ENCODE data around the gene OMA1. TPM values are rescaled to one million over a fixed set of nuclear protein-coding genes. Genes with fewer than 3 reads are reported as not detected.
"Not testable (repeated sequence)": the region's sequence is repeated elsewhere in the genome, so short reads cannot be mapped to it uniquely, and the experiment has no call there.

Gene OMA1
- total RNA-seq, 1 experiment from 2014 or later: 20.3 TPM

DNA sequence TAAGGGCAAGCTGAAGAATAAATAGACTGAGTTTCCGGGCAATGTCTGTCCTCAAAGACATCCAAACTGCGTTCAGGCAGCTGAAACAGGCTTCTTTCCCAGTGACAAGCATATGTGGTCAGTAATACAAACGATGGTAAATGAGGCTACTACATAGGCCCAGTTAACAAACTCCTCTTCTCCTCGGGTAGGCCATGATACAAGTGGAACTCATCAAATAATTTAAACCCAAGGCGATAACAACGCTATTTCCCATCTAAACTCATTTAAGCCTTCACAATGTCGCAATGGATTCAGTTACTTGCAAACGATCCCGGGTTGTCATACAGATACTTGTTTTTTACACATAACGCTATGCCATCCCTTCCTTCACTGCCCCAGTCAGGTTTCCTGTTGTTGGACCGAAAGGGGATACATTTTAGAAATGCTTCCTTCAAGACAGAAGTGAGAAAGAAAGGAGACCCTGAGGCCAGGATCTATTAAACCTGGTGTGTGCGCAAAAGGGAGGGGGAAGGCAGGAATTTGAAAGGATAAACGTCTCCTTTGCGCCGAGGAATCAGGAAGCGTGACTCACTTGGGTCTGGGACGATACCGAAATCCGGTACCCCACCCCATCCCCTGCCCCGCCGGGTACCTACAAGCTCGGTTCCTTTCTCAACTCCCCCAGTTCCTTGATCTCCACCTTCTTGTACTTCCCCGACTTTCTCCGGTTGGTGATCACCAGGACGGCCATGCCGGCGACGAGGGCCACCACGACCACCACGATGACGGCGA, 29.2 kb upstream of the OMA1 start:
- DNase-seq (ENCODE audit: low read depth): no peak
- in situ Hi-C loops (cut with HindIII; ENCODE audit: low pct_unique_long_range_greater_than_20kb, low sequenced_read_pairs): no loop called here

DNA sequence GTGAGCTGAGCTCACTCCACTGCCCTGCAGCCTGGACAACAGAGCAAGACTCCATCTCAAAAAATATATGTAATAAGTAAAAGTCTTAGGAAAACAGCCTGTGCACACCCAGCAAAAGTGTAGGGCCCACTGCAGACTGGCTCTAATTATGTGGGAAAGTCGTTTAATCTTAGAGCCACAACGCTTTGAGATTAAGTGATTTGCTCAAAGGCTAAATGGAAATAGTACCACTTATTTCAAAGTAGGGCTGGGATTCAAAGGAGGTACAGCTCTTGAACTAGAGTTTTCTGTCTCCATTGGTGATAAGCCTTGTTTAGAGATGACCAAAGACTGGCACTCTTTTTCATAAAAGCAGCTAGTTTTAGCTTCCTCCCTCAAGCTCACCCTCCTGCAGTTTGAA, 28.3 kb upstream of the OMA1 start:
- in situ Hi-C loops (cut with HindIII; ENCODE audit: low pct_unique_long_range_greater_than_20kb, low sequenced_read_pairs): no loop called here
- DNase-seq (ENCODE audit: low read depth): no peak

DNA sequence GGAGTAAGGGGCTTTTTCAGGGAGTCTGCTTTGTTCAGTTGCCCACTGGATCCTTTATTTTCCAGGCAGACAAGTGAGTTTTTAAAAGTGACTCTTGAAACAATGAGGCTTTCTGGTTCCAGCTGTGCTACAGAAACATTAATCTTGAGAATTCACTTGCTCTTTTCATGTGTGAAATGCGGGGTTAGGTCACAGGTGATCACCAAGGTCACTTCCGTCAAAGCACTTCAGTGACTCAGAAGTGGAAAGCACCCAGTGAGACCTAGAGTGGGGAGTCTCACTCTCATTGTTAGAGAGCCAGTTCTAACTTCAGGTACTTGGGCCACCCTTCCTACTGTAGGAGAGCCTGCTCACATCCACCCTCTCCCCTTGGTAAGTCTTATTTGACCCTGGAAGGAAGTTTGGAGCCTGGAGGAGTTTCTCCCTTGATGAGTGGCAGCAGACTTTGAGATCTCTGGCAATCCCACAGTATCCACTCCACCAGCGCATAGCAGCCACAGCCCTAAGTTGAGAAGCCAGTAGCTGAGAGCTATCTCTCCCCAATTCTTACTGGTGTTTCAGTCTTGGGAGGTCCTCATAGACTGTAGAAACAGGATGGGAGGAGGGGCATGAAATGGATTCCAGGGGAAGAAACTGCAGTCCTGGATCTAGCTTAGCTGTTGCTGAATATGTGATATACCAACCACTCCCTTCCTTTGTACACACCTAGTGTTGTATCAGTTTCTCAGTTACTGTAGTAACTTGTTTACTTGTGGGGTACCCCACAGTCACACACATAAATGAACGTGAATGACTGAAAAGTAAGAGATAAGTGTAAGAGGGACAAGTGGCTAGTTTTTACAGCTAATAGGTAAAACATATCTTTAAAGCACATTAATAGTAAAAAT, 27.4 kb upstream of the OMA1 start:
- DNase-seq (ENCODE audit: low read depth): peak; percentile 61
- in situ Hi-C loops (cut with HindIII; ENCODE audit: low pct_unique_long_range_greater_than_20kb, low sequenced_read_pairs): no loop called here

DNA sequence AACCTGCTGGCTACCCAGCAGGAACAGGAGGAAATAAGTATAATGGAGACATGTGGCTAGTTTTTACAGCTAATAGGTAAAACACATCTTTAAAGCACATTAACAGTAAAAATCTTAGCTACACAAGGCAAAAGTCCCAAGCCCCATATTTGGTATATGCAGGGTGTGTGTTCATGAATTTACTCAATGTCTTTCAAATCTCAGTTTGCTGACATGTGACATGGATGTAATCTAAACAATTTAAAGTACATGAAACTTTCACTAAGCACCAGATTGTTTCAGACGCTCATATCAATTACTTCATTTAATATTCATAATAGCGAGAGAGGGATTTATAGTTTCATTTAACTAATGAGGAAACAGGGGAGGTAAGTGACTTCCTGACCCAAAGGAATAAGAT, 26.6 kb upstream of the OMA1 start:
- in situ Hi-C loops (cut with HindIII; ENCODE audit: low pct_unique_long_range_greater_than_20kb, low sequenced_read_pairs): no loop called here
- no peak for DNase-seq (ENCODE audit: low read depth)

DNA sequence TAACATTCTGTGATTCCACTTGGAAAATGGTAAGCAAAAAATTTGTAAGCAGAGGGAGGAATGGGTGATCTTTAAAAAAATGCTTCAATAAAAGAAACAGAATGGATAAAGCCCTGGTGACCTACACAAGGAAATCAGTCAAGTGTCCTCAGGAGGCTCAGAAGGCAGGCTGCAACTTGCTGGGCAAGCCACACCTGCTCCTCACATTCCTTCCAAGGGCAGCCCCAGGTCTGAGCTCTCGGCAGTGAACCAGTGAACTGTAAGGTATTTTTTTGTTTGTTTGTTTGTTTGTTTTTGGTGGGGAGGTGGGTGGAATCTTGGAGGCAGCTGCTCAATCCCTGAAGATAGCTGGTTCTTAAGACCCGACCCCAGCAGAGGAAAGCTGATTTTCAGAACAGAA, 26.2 kb upstream of the OMA1 start:
- peak; percentile 45 for DNase-seq (ENCODE audit: low read depth)
- in situ Hi-C loops (cut with HindIII; ENCODE audit: low pct_unique_long_range_greater_than_20kb, low sequenced_read_pairs): no loop called here

DNA sequence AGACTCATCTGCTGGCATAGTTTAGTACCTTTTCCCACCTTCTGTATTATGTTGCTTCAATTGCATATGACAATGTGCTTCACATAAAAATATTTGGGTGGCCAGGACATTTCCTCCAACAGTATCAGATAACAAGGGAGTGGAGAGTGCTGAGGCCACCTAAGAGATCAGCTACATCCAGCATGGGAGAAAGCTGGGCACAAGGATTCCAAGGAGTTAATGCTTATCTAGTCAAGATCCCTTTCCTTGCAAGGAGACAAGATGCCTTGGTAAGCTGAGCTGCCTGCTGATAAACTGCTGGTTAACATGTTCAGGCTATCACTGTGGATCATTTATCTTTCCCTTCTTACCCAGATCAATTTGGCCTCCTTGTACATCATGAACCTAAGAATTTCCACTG, 25.1 kb upstream of the OMA1 start:
- in situ Hi-C loops (cut with HindIII; ENCODE audit: low pct_unique_long_range_greater_than_20kb, low sequenced_read_pairs): no loop called here
- no peak for DNase-seq (ENCODE audit: low read depth)

DNA sequence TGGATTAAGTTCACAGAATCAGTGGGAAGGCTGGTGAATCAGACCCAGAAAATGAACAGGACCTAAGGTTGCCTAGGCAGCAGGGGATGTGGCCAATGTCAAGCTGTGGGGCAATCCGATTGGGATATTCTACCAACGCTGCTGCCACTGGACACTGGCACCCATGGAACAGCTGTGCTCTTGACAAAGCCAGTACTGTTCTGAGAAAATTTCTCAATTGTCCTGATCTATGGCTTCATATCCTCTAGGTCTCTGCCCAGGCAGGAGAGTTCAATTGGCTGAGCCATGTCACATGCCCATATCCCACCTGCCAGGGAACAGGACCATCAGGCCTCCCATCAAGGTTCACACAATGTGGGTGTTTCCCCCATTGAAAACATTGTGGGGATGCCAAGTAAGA, 24.3 kb upstream of the OMA1 start:
- no peak for DNase-seq (ENCODE audit: low read depth)
- in situ Hi-C loops (cut with HindIII; ENCODE audit: low pct_unique_long_range_greater_than_20kb, low sequenced_read_pairs): no loop called here

DNA sequence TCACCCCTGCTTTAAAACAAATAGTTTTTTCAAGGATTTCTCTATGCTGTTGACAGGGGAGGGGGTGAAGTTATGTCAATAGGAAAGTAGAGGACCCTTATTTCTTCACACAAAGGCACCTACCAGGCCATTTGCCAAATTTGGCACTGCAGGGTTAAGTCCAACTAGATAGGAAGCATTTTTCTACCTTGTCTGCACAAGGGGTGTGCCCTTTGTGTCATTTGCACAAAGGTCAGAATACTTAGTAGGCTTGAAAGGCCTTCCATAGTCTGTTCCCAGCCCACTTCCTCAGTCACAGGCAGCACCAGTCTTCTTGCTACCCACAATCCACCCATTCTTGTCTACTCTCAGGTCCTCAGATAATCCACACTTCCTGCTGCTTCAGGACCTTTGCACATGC, 23.6 kb upstream of the OMA1 start:
- in situ Hi-C loops (cut with HindIII; ENCODE audit: low pct_unique_long_range_greater_than_20kb, low sequenced_read_pairs): no loop called here
- DNase-seq (ENCODE audit: low read depth): no peak

DNA sequence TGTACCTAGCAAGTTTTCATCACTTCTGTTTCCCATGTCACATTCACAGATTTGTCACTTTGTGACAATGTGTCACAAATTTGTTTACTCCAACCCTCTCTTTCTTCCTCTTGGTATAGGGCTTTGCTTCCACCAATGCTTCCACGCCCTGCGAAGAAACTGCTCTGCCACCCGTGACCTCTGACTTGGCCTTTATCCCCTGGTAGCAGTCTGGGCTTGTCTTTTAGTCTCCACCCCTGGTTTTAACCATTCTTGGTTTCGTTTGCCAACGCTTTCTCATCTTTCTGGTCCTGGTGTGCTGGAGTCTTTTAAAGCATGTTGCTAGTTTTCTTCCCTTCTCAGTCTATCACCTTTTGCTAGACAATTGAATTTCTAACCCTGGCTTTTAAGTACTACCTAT, 22.4 kb upstream of the OMA1 start:
- in situ Hi-C loops (cut with HindIII; ENCODE audit: low pct_unique_long_range_greater_than_20kb, low sequenced_read_pairs): no loop called here
- DNase-seq (ENCODE audit: low read depth): no peak

DNA sequence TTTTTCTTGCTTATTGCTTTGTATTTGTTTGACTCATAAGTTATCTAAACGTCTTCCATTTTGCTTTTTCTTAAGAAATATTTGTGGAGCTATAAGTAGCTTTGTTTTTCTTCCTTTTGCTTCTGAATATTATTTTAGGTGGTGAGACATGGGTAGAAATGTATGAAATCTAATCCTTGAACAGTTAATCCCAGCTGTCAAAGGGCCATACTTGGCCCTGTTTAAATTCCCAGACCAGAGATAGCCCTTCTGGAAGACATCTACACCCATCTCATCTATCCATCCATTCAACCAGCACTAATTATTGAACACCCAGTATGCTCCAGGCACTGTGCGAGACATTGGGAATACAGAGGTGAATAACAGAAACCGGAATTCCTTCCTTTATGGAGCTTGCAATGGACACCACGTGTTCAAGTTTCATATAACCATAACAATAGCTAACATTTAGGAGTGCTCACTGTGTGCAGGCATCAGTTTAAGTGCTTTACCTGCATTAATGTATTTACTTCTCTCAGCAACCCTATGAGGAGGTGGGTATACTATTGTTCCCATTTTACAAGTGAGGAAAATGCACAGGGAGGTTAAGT, 21.8 kb upstream of the OMA1 start:
- no peak for DNase-seq (ENCODE audit: low read depth)
- in situ Hi-C loops (cut with HindIII; ENCODE audit: low pct_unique_long_range_greater_than_20kb, low sequenced_read_pairs): no loop called here

DNA sequence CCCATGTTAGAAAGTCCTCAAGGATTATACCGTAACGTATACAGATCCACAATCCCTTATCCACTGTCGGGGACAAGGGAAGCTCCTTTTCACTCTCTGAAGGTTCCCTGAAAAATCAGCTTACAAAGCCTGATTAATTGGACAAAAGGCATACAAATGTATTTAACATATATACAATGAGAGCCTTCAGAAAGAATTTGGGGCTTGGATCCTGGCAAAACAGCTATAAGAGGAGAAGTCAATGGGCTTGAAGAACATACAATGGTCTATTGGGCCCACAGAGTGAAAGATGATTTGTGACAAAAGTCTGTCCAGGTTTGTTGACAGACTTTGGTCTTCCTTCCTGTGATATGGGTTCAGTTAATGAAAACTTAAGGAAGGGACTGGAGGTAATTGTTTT, 19.8 kb upstream of the OMA1 start:
- in situ Hi-C loops (cut with HindIII; ENCODE audit: low pct_unique_long_range_greater_than_20kb, low sequenced_read_pairs): no loop called here
- DNase-seq (ENCODE audit: low read depth): no peak

DNA sequence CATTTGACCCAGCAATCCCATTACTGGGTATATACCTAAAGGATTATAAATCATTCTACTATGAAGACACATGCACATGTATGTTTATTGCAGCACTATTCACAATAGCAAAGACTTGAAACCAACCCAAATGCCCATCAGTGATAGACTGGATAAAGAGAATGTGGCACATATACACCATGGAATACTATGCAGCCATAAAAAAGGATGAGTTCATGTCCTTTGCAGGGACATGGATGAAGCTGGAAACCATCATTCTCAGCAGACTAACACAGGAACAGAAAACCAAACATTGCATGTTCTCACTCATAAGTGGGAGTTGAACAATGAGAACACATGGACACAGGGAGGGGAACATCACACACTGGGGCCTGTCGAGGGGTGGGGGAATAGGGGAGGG, 17.2 kb upstream of the OMA1 start:
- DNase-seq (ENCODE audit: low read depth); in situ Hi-C loops (cut with HindIII; ENCODE audit: low pct_unique_long_range_greater_than_20kb, low sequenced_read_pairs): not testable (repeated sequence)

DNA sequence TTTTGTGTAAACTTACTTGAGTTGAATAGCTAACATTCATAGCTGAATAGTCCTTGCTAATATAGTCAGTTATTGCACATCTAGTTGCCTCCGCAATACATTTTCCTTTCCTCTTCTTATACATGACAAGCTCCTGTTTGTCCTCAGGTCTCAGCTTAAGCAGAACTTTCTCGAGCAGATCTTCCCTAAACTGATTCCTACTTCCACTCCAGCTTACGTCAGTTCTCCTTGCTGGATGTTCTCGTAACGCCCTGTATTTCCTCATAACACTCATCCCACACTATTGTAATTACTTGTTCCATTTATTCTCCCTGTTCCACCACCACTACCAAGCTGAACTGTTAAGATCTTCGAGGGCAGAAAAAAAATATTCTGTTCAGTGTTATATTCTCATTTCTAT, 15.1 kb upstream of the OMA1 start:
- in situ Hi-C loops (cut with HindIII; ENCODE audit: low pct_unique_long_range_greater_than_20kb, low sequenced_read_pairs): no loop called here
- DNase-seq (ENCODE audit: low read depth): no peak

DNA sequence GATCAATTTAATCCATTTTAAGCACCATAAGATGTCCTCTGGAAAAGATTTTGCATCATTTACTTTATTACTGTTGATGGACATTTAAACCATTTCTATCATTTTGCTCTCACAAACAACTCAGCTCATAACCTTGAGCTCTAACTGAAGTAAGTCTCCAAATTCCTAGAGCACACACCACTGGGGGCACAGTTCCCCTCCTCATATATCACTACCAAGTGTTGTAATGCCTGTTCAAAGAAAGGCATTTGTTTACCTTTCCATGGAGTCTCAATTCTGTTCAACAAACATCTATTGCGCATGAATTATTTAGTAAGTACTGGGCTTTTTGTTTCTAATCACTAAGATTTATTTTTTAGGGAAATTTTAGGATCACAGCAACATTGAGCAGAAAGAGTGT, 8.9 kb upstream of the OMA1 start:
- DNase-seq (ENCODE audit: low read depth): no peak
- in situ Hi-C loops (cut with HindIII; ENCODE audit: low pct_unique_long_range_greater_than_20kb, low sequenced_read_pairs): no loop called here

DNA sequence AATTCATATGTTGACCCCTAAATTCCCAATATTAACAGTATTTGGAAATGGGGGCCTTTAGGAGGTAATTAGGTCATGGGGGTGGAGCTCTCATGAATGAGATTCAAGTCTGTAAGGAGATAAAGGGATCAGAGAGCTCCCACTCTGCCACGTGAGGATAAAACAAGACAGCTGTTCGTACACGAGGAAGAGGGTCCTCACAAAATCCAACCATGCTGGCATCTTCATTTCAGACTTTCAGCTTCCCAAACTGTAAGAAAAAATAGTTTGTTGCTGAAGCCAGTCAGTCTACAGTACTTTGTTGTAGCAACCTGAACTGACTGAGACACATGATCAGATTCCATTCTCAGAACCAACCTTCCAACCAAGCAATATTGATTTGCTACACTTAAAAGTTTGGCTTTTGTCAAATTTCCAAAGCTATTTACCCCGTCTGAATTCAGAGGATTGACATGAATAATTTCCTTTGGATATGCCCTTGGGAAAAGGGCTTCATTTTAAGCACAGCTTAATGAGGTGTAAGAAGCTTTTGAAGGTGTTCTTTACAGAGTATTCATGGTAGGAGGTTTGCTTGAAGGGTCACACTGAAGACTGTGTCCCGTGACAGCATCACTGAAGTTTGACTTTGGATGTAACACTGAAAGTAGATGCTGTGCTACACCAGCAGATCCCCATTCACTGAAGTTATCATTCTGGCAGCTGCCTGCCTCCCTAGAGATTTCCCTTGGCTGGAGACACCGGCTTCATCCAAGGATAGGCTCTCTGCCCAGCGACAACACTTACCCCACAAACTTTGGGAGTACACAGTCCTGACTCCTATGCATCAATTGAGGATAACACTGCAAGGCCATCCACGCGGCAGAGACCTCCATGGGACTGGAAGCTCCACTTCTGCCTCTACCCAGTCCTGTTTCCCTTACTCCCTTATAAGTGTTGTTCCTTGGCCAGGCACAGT, 4.9 kb upstream of the OMA1 start:
- no peak for DNase-seq (ENCODE audit: low read depth)
- in situ Hi-C loops (cut with HindIII; ENCODE audit: low pct_unique_long_range_greater_than_20kb, low sequenced_read_pairs): no loop called here

DNA sequence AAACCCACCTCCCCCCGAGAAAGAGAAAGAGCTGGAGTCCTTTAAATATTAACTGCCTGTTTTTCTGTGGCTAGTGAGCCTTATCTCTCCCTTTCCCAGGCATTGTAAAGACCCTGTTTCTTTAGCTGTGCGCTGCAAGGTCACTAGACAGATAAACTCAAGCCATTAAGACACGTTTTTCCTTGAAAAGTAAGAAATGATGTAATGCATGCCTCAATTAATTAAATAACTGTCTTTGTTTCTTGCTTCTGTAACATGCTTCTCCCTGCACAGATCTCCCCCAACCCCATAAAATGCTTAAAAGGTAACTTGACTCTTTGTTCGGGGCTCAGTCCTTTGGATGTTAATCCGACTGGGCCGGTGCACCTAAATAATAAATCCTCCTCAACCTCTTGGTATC, 2.8 kb upstream of the OMA1 start:
- in situ Hi-C loops (cut with HindIII; ENCODE audit: low pct_unique_long_range_greater_than_20kb, low sequenced_read_pairs): not testable (repeated sequence)

DNA sequence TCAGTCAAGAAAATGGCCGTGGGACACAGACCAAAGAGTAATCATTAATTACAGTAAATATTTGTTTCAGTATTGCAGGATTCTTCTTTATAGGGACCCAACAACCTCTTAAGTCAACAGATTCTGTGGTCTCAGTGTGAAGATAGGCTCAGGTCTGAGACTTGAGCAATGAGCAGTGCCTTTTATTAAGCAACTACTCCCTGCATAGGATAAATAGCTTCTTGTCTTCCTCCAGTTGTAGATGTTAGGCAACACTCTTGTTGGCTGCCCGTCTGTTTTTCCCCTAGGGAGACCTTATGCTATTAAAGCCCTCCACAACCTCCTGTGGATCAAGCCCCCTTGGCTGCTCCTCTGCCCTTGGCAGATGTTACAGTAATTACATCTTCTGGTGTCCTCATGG, 1.8 kb upstream of the OMA1 start:
- DNase-seq (ENCODE audit: low read depth): no peak
- in situ Hi-C loops (cut with HindIII; ENCODE audit: low pct_unique_long_range_greater_than_20kb, low sequenced_read_pairs): no loop called here

More for the DNA sequence above, 2.8 kb upstream of the OMA1 start:
- not testable (repeated sequence) for DNase-seq (ENCODE audit: low read depth)

Measured in Caki2 (cell line).